MM.1S (cell line): ENCODE results near the gene KIF5C.

Experiments used
- DNase-seq: peaks from one replicate; pipeline ENCODE4 v3.0.0-alpha.2; 2015
- H2AFZ ChIP-seq: fragments of 300-600 bp; sonication (generic); 2 replicates; pipeline ENCODE4 v1.6.0; 2016; ENCODE audit warnings: antibody characterized with exemption, low read length
- H3F3A ChIP-seq: fragments of 300-600 bp; sonication (generic); 2 replicates; pipeline ENCODE4 v1.6.1; 2016; ENCODE audit warnings: mild to moderate bottlenecking, antibody characterized with exemption, low read length, moderate library complexity, mixed read lengths; ENCODE audit not compliant: insufficient read depth
- H3K27ac ChIP-seq: fragments of 300-600 bp; sonication (generic); 2 replicates; pipeline ENCODE4 v1.5.1; 2016; ENCODE audit warnings: mild to moderate bottlenecking, low read length
- H3K27me3 ChIP-seq: fragments of 300-600 bp; sonication (generic); replicated peaks from 2 replicates; pipeline ENCODE4 v1.6.0; 2016; ENCODE audit warnings: low read length; ENCODE audit not compliant: insufficient read depth
- H3K36me3 ChIP-seq: fragments of 300-600 bp; sonication (generic); replicated peaks from 2 replicates; pipeline ENCODE4 v1.6.1; 2016; ENCODE audit warnings: mild to moderate bottlenecking, low read length, mixed read lengths; ENCODE audit not compliant: insufficient read depth
- H3K4me1 ChIP-seq: fragments of 300-600 bp; sonication (generic); 2 replicates; pipeline ENCODE4 v1.6.1; 2016; ENCODE audit warnings: low read length, mixed read lengths
- H3K4me2 ChIP-seq: fragments of 300-600 bp; sonication (generic); 2 replicates; pipeline ENCODE4 v1.6.0; 2016; ENCODE audit warnings: low read depth, low read length
- H3K4me3 ChIP-seq: fragments of 300-600 bp; sonication (generic); 2 replicates; pipeline ENCODE4 v1.5.1; 2016; ENCODE audit warnings: low read length, mixed read lengths
- H3K79me2 ChIP-seq: fragments of 300-600 bp; sonication (generic); 2 replicates; pipeline ENCODE4 v1.6.1; 2016; ENCODE audit warnings: mixed run types, low read length, mixed read lengths
- H3K9ac ChIP-seq: fragments of 300-600 bp; sonication (generic); 2 replicates; pipeline ENCODE4 v1.6.1; 2016; ENCODE audit warnings: low read length, mixed read lengths
- H3K9me2 ChIP-seq: fragments of 300-600 bp; sonication (generic); replicated peaks from 2 replicates; pipeline ENCODE4 v1.6.1; 2016; ENCODE audit warnings: mild to moderate bottlenecking, low read length, mixed read lengths; ENCODE audit not compliant: insufficient read depth
- H3K9me3 ChIP-seq: fragments of 300-600 bp; sonication (generic); replicated peaks from 2 replicates; pipeline ENCODE4 v1.6.1; 2016; ENCODE audit warnings: mild to moderate bottlenecking, low read length, mixed read lengths; ENCODE audit not compliant: insufficient read depth
- H4K20me1 ChIP-seq: fragments of 300-600 bp; sonication (generic); 2 replicates; pipeline ENCODE4 v1.6.1; 2016; ENCODE audit warnings: mild to moderate bottlenecking, low read length, moderate library complexity, mixed read lengths; ENCODE audit not compliant: insufficient read depth
- CTCF ChIP-seq: fragments of 300-600 bp; sonication (generic); IDR thresholded peaks from 2 replicates; pipeline ENCODE4 v1.5.1; 2016; ENCODE audit warnings: antibody characterized with exemption, low read length, mixed read lengths
- EZH2 ChIP-seq: fragments of 300-600 bp; sonication (generic); optimal IDR thresholded peaks from 2 replicates; pipeline ENCODE3; 2017; ENCODE audit warnings: low read depth, mild to moderate bottlenecking, antibody characterized with exemption, low read length, mixed read lengths
- EZH2phosphoT487 ChIP-seq: fragments of 300-600 bp; sonication (generic); IDR thresholded peaks from 2 replicates; pipeline ENCODE4 v1.6.1; 2018; ENCODE audit warnings: antibody characterized with exemption, low read length

Gene KIF5C

DNA sequence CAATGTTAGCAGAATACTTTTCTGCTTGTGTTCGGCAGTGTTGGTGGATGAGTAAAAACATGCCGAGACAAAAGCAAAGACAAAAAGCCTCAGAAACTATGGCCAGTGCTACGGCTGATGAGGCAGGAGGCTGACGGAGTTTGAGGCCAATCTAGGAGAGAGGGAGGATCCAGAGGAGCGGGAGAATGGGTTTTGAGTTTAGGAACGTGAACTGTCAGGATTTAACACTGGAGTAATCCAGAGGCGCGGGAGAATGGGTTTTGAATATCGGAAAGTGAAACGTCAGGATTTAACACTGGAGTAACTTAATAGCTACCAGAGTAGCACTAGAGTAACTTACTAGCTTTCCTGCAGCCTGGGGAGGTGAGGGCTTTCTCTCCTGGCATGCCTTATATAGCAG lies 200.8 kb downstream of the KIF5C start:
- H3K4me1 ChIP-seq: no peaks in the 10 kb centered on the region
- TF ChIP-seq EZH2: no peak
- TF ChIP-seq CTCF: no peak
- TF ChIP-seq EZH2phosphoT487: no peak
- H4K20me1 ChIP-seq: no peaks in the 10 kb centered on the region
- H3K27ac ChIP-seq: no peak overlapping the region
- H3K4me2 ChIP-seq: no peak overlapping the region
- H3K9me3 ChIP-seq: no peaks in the 10 kb centered on the region
- no peaks in the 10 kb centered on the region for H3K79me2 ChIP-seq
- no peaks in the 10 kb centered on the region for H3K36me3 ChIP-seq
- H3F3A ChIP-seq: no peaks in the 10 kb centered on the region
- no peak overlapping the region for H2AFZ ChIP-seq
- no peak overlapping the region for H3K4me3 ChIP-seq
- no peak for DNase-seq
- H3K27me3 ChIP-seq: no peaks in the 10 kb centered on the region
- H3K9ac ChIP-seq: no peak overlapping the region
- H3K9me2 ChIP-seq: no peaks in the 10 kb centered on the region
